ENCODE measurements around the gene CD200.
"Not testable (repeated sequence)": the region's sequence is repeated elsewhere in the genome, so short reads cannot be mapped to it uniquely, and the experiment has no call there.

The CD200 gene

GRCh38 chr3:112390783-112391641 is 58.1 kb downstream of the CD200 start:
- no peak for DNase-seq (ENCODE audit: low read depth)

- no peak for DNase-seq (ENCODE audit: low read depth)
Observed at GRCh38 chr3:112391648-112392047, 58.7 kb downstream of the CD200 start.

GRCh38 chr3:112392393-112393359 is 59.7 kb downstream of the CD200 start:
- no peak for DNase-seq (ENCODE audit: low read depth)

GRCh38 chr3:112393360-112393728 is 60.4 kb downstream of the CD200 start:
- DNase-seq (ENCODE audit: low read depth) = no peak

GRCh38 chr3:112394003-112394640 is 61.2 kb downstream of the CD200 start:
- DNase-seq (ENCODE audit: low read depth) = no peak

GRCh38 chr3:112395181-112395895 is 62.4 kb downstream of the CD200 start:
- no peak for DNase-seq (ENCODE audit: low read depth)

- no peak for DNase-seq (ENCODE audit: low read depth)
Observed at GRCh38 chr3:112395896-112396290, 62.9 kb downstream of the CD200 start.

GRCh38 chr3:112397556-112397955 is 64.6 kb downstream of the CD200 start:
- no peak for DNase-seq (ENCODE audit: low read depth)

GRCh38 chr3:112399064-112399463 is 66.1 kb downstream of the CD200 start:
- DNase-seq (ENCODE audit: low read depth) = no peak

GRCh38 chr3:112399554-112399953 is 66.6 kb downstream of the CD200 start:
- DNase-seq (ENCODE audit: low read depth) = not testable (repeated sequence)

- DNase-seq (ENCODE audit: low read depth) = not testable (repeated sequence)
Observed at GRCh38 chr3:112400317-112400716, 67.4 kb downstream of the CD200 start.

- no peak for DNase-seq (ENCODE audit: low read depth)
Observed at GRCh38 chr3:112401617-112402016, 68.7 kb downstream of the CD200 start.

GRCh38 chr3:112403103-112403502 is 70.1 kb downstream of the CD200 start:
- DNase-seq (ENCODE audit: low read depth) = no peak

GRCh38 chr3:112404924-112405549 is 72.1 kb downstream of the CD200 start:
- not testable (repeated sequence) for DNase-seq (ENCODE audit: low read depth)

- no peak for DNase-seq (ENCODE audit: low read depth)
Observed at GRCh38 chr3:112405845-112406244, 72.9 kb downstream of the CD200 start.

- no peak for DNase-seq (ENCODE audit: low read depth)
Observed at GRCh38 chr3:112407214-112407887, 74.4 kb downstream of the CD200 start.

GRCh38 chr3:112407888-112408702 is 75.1 kb downstream of the CD200 start:
- DNase-seq (ENCODE audit: low read depth) = no peak

GRCh38 chr3:112409041-112409440 is 76.1 kb downstream of the CD200 start:
- DNase-seq (ENCODE audit: low read depth) = no peak

- DNase-seq (ENCODE audit: low read depth) = no peak
Observed at GRCh38 chr3:112411425-112411824, 78.5 kb downstream of the CD200 start.
